DMS 273 (cell line): Measurements from ENCODE around the gene CREB5.
"Not testable (repeated sequence)": the region's sequence is repeated elsewhere in the genome, so short reads cannot be mapped to it uniquely, and the experiment has no call there.

Source experiments
- DNase-seq: peaks from one replicate; lab custom pipeline; 2025; ENCODE audit not compliant: unreplicated experiment; lab: John Stamatoyannopoulos, UW

The CREB5 gene

GRCh38 chr7:28605427-28606085 is 193.2 kb downstream of the CREB5 start:
- no peak for DNase-seq

DNA sequence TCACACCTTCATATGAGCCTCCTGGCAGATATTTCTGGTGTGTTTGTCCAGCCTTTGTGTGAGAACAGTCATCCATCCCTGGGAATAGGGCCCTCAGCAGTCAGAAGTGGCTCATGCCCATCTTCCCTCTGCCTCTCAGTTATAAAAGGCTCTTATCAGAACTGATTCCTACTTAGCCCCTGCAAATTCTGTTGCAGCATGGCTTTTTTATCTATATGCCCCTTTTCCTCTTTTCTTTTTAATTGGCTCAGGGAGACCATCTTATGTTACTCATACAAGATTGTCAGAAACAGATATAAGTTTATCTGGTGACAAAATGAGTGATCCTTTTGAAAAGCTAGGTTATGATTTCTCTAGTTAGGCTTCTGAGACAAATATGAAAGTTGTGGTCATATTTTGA is 194.1 kb downstream of the CREB5 start:
- no peak for DNase-seq

DNA sequence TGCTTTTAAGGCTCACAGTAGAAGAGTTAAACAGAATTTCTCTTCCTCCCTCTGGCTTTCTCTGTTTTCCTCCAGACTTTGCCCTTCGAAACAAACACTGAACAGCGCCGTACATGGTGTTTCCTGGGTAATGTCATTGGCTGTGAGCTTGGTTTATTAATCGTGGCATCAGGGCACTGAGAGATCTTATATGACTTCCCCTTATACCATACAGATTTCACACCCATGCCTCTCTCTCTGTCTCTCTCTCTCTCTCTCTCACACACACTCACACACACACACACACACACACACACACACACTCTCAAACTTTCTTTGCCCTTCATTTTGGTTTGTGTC is 195.5 kb downstream of the CREB5 start:
- no peak for DNase-seq

GRCh38 chr7:28608237-28608656 is 195.9 kb downstream of the CREB5 start:
- no peak for DNase-seq

DNA sequence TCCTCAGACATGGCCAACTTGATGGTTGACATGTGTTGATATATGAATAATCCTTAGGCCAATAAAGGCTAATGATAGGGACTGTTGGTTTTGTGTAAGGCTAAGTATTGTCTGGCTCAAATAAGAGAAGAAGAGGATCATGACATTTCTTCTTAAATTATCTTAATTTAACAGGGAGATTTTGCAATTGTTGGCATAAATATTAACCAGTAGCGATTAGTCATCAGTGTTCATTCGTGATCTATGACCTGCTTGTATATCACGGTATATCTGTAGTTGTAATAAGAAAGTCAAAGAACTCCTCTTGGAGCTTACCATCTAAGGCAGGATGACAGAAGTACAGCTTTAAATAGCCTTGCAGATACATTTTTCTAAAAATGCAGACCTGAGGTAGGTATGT is 196.4 kb downstream of the CREB5 start:
- no peak for DNase-seq

- no peak for DNase-seq
Measured at GRCh38 chr7:28609608-28610007, 197.3 kb downstream of the CREB5 start.

DNA sequence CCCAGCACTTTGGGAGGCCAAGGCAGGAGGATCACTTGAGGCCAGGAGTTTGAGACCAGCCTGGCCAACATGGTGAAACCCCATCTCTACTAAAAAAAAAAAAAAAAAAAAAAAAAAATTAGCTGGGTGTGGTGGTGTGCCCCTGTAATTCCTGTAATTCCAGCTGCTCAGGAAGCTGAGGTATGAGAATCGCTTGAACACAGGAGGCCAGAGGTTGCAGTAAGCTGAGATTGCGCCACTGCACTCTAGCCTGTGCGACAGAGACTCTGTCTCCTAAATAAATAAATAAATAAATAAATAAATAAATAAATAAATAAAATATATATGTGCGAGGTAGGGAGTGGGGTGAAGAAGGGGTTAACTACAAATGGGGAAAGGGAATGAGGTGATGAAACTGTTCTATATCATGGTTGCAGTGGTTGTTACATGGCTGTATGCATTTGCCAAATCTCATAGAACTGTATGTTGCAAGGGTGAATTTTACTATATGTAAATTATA is 199.1 kb downstream of the CREB5 start:
- DNase-seq: not testable (repeated sequence)

GRCh38 chr7:28613262-28613661 is 200.9 kb downstream of the CREB5 start:
- no peak for DNase-seq

- DNase-seq: peak; percentile 33
Measured at GRCh38 chr7:28615091-28615490, 202.8 kb downstream of the CREB5 start.

DNA sequence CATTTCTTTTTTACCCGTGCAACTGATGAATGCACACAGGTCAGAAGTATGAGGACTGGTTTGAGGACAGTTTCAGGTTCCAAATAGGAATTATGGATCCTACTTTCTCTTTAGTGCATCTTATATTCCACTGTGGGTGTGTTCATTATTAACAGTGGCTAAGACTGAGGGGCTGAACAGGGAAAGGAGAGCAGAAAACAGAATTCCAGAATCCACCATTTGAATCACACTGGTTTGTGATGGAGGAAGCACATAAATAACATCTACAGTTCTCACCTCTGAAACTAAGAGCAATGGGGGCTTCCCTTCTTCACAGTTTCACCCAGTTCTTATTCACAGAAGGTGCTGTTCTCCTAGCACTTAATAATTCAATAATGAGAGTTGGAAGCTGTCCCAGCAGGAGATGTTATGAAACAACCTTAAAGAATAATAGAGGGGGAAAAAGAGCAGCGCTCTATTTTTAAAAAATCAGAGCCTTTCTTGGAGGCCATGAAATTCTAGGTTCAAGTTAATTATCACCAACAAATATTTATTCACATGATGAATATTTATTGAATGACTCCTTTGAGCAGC is 205.1 kb downstream of the CREB5 start:
- DNase-seq: peak; percentile 20

GRCh38 chr7:28618383-28618782 is 206.1 kb downstream of the CREB5 start:
- peak; percentile 57 for DNase-seq

- DNase-seq: no peak
Measured at GRCh38 chr7:28619256-28619655, 206.9 kb downstream of the CREB5 start.

DNA sequence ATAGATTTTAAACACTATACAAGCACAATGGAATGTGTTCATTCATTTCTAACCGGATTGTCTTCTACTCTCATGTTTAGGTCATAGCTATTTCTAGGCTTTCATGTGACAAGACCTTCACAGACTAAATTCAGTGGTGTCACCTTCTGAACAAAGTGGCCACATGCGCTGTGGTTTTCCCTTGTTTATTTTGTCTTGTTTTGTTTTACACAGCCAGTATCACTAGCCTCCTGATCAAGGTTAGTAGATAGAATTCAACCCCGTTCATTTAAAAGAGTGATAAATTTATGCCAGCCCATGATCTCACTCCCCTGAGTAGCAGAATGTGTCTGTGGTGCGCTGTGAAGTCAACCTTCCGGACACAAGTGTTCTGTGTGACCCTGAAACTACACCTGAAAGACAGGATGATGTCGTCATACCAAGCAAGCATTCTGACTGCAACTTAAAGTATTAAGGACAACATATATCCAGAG is 209.1 kb downstream of the CREB5 start:
- DNase-seq: no peak

DNA sequence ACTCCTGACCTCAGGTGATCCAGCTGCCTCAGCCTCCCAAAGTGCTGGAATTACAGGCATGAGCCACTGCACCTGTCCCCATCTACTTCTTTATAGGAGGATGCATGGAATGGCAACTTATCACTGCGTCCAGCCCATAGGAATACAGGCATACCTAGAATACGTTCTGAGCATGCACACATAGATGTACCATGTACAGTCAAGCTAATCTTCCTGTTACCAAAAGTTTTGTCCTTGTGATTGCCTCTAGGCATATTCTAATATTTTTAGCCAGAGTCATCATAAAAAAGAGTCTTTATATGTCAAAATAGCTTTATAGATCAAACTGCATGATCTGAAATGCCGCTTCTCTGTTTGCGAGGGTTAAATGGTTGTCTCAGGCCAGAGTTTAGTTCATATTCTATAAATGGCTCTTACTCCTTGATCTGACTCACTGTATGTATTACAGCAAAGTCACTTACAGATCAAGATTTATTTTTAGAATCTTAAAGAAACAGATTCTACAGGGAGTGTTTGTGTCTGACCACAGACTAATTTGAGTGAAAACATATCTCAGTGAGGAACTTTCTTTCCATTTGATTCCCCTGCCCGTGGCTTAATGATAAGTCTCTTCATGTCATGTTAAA is 210.9 kb downstream of the CREB5 start:
- DNase-seq: no peak

DNA sequence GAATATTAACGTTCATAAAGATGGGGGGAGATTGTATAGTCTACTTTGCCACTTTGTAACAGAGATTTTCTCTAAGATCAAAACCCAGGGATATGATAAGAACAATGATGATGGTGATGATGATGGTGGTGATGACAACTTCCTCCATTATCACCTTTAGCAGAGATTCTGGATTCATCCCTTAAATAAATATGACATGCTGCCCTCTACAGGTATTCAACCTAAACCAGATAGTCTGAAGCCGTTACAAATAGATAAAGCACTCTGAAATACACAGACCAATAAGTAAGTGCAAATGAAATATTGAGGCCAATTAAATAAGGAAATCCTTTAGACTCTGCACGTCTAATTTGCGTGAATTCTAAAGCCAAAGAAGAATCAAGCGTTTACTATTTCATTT is 211.5 kb downstream of the CREB5 start:
- peak; percentile 49 for DNase-seq

GRCh38 chr7:28625432-28625831 is 213.1 kb downstream of the CREB5 start:
- DNase-seq: no peak

GRCh38 chr7:28626221-28626620 is 213.9 kb downstream of the CREB5 start:
- DNase-seq: peak; percentile 42

- DNase-seq: peak; percentile 84
Measured at GRCh38 chr7:28626624-28627262, 214.4 kb downstream of the CREB5 start.

DNA sequence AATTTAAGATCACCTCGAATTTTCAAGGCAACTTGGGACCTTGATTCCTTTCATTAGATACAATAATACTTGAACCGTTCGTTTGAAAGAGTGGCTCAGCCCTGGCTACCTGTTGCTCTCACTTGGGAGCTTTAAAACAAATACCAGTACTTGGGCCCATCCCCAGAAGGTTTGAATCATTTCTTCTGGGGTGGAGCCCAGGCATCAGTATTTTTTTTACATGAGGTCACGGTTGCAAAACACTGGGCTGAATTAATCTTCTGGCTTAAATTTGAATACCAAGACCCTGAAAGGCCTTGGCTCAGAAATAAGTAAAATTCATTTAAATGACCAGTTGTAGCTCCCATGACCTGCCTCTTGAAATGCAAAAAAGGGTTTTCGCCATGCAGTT is 214.9 kb downstream of the CREB5 start:
- DNase-seq: no peak

- DNase-seq: no peak
Measured at GRCh38 chr7:28627896-28628295, 215.6 kb downstream of the CREB5 start.

DNA sequence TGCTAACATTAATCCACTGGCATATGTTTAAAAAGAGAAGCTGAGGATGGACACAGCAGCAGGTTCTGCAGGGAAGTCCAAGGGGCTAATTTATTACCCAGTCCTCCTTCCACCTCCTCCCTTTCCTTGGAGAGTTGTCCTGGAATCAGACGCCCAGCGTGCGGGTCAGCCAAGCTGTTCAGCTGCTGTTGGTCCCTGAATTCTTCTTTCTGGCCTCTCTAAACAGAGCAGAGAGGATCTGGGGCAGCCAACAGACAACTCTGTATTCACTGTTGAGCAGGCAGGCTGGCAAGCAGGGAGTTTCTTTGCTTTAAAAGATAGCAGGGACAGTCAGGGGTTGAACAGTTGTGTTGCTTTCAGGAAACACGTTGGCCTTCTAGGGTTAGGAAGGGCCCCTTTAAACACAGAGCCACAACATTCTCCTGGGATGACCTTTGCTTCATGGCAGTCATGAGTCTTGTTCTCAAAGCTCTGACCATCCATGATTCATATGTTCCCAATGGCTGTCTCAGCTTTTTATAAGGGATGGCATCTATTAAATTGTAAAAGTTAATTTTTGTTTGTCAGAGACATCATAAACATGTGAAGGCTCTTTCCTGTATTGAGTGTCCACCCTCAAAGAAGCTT is 217.0 kb downstream of the CREB5 start:
- no peak for DNase-seq
